Measurements from ENCODE around the gene KLHDC1.
"Not testable (repeated sequence)": the region's sequence is repeated elsewhere in the genome, so short reads cannot be mapped to it uniquely, and the experiment has no call there.

Gene KLHDC1

GRCh38 chr14:49727171-49727570, 34.3 kb downstream of the KLHDC1 start:
- no peak for DNase-seq

DNA sequence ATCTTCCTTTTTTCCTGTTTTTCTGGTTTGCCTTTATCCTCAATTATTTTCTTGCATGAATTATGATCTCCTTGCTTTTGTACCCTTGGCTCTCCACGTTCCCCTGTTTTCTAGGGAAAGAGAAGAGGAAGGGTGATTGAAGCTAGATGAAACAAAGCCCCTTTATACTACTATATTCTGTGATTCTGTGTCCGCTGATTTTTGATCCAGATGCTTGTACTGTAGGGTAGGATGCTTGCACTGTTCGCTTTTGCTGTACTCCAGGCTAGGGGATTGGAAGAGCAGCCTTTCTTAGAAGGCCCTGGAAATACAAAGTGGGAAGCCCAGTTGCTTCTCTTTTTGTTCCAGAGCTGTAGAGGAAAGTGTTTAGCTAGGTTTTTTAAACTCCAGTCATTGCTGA, 40.0 kb downstream of the KLHDC1 start:
- no peak for DNase-seq

DNA sequence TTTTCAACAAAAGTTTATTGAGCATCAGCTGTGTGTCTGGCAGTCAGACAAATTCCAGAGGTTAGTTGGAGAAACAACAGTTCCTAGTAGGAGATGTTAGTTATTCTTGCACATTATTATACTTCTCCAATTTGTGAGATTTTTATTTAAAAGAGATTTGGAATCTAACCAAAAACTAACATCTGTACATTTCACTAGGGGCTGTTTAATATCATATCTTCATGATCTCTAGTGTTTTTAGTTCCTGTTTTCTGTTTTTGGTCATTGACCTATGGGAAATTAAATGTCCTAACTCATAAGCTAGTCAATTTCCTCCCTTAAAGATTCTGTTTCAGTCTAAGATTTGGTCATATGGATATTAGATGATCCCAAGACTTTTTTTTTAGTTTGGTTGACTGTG, 40.9 kb downstream of the KLHDC1 start:
- no peak for DNase-seq

- DNase-seq: not testable (repeated sequence)
Observed at GRCh38 chr14:49735669-49736068, 42.7 kb downstream of the KLHDC1 start.

- no peak for DNase-seq
Observed at GRCh38 chr14:49745191-49745590, 52.3 kb downstream of the KLHDC1 start.

GRCh38 chr14:49746476-49746875, 53.6 kb downstream of the KLHDC1 start:
- DNase-seq: not testable (repeated sequence)

GRCh38 chr14:49754570-49755097, 61.7 kb downstream of the KLHDC1 start:
- no peak for DNase-seq

DNA sequence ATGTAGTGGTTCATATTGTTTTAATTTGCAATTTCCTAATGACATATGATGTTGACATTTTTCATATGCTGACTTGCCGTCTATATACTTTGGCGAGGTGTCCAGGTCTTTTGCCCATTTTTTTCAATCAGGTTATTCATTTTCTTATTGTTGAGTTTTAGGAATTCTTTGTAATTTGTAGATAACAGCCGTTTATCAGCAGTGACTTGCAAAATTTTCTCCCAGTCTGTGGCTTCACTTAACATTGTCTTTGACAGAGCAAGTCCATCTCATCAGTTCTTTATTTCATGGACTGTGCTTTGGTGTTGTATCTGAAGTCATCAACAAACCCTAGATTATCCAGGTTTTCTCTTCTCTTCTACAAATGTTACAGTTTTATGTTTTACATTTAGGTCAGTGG, 62.5 kb downstream of the KLHDC1 start:
- DNase-seq: no peak

GRCh38 chr14:49761839-49762551, 69.1 kb downstream of the KLHDC1 start:
- DNase-seq: no peak

- DNase-seq: no peak
Observed at GRCh38 chr14:49766839-49767238, 73.9 kb downstream of the KLHDC1 start.

DNA sequence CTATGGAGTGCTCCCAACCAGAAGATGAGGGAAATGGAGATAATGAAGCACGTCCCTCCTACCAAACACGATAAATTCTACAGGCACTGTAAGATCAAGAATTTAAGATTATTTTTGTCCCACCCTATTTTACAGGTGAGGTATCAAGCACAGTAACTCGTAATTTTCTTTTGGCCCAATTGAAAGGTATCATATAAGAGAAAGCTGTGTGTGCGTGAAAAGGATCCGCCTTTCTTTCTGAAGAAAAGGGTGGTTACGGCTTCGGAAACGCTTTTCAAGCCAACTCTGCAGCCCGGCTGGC, 74.3 kb downstream of the KLHDC1 start:
- DNase-seq: no peak

DNA sequence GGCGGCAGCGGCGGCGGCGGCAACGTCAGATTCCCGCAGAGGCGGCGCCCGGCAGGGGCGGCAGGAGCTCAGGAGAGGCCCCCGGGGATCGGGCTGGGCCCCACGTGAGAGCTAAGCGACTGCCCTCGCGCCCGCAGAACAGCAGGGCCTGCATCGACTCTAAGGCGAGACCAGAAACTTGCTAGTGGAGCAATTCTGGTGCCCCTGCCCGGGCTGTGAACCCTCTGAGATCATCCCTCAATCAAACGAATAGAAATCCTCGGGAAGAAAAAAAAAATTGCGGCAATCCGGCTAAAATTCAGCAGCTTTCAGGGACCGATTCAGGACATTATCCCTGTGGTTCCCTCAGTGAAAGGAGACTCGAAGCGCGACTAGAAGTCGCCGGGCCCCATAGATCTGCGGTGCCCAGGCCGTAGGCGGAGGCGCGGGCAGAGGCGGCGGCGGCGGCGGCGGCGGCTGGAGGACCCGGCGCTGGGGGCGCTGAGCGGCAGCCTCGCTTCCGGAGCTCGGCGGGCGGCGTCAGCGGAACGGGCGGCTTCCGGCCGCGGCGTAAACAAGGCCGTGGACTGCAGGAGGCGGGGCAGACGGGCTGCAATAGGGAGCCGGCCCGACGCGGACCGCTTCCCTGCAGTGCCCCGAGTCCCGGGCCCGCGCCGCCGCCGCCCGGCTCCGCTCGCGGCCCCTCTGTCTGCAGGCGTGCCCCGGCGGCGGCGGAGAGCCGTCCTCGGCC, 74.8 kb downstream of the KLHDC1 start, which contains the start of gene KLHDC2:
Gene KLHDC2, plus strand, starts transcription at position 583 of the 730 bp plus-strand sequence. CDS start 316 bp downstream, outside the sequence.
- DNase-seq: peak; percentile 68 to 75

DNA sequence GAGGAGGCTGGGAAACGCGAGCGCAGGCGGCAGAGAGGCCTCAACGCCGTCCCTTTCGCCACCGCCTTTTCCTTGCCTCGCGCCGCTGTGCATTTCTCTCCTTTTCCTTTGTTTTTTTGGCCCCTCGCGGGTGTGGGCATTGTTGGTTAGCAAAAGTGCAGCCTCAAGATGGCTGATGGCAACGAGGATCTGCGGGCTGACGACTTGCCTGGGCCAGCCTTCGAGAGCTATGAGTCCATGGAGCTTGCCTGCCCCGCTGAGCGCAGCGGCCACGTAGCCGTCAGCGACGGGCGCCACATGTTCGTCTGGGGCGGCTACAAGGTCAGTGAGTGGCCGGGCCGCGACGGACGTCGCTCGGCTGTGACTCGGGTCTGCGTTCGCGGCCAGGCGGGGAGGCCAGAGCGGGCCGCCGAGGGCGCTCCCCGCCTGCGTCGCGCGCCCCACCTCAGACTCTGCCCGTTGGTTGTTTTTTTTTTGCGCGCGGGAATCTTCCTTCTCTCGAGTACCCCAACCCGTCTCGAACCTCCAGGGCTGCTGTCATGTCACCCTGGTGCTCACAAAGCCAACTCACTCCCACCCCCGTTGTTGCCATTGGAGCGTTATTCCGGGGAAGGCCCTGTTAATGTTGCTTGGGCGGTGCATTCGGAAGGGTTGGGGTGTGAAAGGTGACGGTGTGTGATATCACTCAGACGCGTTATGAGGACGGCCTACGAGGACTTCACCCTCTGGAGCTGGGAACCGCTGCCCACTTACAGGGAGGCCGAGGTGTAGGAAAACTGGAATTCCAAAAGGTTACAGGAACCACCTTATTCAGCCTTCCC, 75.6 kb downstream of the KLHDC1 start:
- DNase-seq: peak; percentile 23 to 41

DNA sequence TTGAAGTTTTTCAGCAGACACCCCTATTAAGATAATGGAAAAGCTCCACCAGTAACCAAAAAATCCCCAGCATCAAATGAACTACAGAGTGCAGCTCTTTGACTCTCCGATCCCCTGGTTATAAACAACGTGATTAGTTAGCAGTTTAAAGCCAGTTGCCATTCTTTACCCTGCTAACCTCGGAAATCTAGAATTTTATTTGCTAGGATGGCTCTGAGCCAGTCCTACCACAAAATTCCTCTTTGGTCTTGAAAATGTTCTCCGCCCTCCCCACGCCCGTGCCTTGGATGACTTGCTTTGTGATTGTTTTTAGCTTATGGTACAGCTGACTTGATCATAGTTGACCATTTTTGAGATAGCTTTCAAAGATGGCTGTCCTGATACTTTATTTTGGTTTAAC, 76.3 kb downstream of the KLHDC1 start:
- peak in 1 of 2 experiments; percentile 26 for DNase-seq

DNA sequence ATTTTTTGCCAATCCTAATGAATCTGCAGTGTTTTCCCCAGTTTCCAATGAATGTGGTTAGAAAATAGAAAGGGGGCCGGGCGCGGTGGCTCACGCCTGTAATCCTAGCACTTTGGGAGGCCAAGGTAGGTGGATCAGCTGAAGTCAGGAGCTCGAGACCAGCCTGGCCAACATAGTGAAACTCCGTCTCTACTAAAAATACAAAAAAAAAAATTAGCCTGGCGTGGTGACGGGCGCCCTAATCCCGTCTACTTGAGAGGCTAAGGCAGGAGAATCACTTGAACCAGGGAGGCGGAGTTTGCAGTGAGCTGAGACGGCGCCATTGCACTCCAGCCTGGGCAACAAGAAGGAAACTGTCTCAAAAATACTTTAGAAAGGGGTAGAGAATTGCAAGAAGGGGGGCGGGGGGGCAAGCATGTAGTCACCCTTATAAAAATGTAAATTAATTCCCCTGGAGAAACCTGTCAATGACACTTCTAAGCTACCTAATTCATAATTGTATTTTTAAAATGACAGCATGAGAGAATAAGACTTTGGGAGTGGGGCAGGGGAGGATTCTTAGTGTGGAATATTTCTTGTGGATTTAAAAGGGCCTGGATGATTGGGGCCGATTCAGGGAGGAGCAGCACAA, 76.8 kb downstream of the KLHDC1 start:
- no peak for DNase-seq

DNA sequence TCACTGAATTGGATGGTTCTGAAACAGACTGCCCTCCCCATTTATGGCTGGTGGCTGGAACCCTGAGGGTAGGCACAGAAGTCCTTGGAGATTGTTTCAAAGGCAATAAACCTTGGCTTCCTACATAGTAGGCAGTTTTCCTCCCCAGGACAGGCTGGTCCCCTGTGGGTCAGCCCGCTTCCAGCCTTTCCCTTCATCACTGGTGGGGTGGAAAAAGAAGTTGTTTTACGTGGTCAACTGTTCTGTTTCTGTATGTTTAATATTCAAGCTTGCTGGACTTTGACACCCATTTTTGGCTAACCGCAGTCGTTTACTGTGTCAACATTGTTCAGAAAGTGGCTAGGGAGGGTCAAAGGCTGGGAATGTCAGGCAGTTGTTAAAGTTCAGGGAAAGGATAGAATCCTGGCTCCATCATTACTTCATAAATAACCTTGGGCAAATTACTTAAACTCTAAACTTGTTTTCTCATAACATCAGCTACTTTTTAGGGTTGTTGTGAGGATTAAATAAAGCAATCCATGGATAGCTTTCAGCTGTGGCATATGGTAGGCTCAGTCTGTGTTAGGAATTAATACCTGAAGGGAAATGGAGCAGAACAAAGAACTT, 77.4 kb downstream of the KLHDC1 start:
- DNase-seq: no peak

DNA sequence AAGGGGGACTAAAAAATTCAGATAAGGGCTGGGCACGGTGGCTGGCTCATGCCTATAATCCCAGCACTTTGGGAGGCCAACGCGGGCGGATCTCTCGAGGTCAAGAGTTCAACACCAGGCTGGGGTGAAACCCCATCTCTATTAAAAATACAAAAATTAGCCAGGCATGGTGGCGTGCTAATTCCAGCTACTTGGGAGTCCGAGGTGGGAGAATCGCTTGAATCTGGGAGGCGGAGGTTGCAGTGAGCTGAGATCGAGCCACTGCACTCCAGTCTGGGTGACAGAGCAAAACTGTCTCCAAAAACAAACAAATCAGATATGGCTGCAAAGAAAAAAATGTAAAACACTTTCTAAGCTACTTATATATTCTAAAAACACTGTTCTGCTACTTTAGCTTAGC, 78.8 kb downstream of the KLHDC1 start:
- DNase-seq: not testable (repeated sequence)

DNA sequence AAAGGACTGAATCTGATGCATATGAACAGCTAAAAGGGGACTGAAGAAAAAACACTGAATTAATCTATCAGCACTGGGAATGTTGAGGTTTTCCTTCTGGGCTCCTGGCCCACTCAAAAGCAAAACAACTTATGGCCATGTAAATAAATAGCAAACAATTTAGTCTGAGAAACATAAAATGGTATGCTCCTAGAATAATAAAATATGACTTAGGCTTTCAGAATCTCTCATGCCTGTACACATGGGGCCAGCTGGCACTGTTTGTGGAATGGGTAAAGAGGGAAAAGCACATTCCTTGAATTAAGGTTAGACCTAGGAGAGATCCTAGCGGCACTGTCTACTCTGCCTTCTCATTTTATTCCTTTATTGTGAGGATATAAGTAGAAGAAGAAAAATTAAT, 81.2 kb downstream of the KLHDC1 start:
- no peak for DNase-seq

DNA sequence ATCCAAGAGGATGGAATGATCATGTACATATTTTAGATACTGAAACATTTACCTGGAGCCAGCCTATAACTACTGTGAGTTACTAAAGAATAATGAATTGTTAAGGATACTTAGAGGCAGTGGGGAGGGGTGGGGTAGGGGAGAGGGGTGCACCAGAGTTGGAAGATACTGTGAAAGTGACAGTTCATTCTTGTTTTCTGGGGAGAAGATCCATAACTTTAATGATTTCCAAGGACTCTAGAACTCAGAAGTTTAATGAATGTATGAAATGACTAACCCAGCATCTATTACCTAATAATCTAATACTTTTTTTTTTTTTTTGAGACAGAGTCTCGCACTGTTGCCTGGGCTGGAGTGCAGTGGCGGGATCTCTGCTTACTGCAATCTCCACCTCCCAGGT, 85.5 kb downstream of the KLHDC1 start:
- DNase-seq: no peak

DNA sequence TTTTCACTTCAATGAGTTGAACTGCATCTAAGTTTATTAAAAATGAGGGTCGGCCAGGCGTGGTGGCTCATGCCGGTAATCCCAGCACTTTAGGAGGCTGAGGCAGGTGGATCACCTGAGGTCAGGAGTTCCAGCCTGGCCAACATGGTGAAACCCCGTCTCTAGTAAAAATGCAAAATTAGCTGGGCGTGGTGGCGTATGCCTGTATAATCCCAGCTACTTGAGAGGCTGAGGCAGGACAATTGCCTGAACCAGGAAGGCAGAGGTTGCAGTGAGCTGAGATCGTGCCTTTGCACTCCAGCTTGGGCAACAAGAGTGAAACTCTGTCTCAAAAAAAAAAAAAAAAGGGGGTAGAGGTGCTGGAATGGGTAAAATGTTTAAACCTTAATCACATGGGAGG, 88.1 kb downstream of the KLHDC1 start:
- not testable (repeated sequence) for DNase-seq

DNA sequence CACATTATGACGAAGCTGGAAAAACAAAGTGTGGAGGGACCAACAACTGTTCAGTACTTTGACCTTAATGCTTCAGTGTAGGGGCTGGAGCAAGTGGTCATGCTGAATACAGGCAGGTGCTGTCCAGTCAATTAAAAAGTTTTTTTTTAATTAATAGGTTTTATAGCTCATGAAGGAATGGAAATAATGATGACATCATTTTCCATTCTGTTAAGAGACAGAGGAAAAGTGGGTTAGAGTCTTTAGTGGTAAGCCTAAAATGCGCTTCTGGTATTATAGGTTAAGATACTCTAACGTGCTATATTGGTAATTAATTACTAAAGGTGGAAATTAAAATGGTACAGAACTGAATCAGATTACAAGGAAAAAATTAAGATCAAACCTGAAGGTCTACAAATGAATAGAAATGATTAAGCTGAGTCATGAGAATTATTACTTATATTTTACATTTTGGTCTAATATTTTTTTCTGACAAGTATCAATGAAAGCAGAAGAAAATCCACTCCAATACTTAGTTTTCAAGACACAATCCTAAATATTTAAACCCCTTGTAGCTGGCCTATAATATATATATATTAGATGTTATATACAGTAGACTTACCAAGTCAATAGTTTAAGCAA, 90.6 kb downstream of the KLHDC1 start:
- DNase-seq: no peak

- DNase-seq: no peak
Observed at GRCh38 chr14:49786315-49786714, 93.4 kb downstream of the KLHDC1 start.
